SK-N-MC (cell line): ENCODE results near the gene CHRM1.

ENCODE experiments used
- DNase-seq: peaks from one replicate; pipeline ENCODE4 v3.0.0-alpha.2; 2011; ENCODE audit warnings: low read depth, low spot score
- H3K27ac ChIP-seq: fragments of 200-600 bp; sonication (generic); 2 replicates; pipeline ENCODE4 v1.5.1; 2016; ENCODE audit warnings: mixed run types
- H3K36me3 ChIP-seq: fragments of 200-600 bp; sonication (generic); 2 replicates; pipeline ENCODE4 v1.6.1; 2017; ENCODE audit warnings: antibody characterized with exemption, low read length, mixed read lengths; ENCODE audit not compliant: insufficient read depth
- H3K4me3 ChIP-seq: fragments of 200-600 bp; sonication (generic); 2 replicates; pipeline ENCODE4 v1.5.1; 2016
- H3K9ac ChIP-seq: fragments of 200-600 bp; sonication (generic); 2 replicates; pipeline ENCODE4 v1.8.0; 2017; ENCODE audit warnings: mixed run types, mixed read lengths; ENCODE audit not compliant: insufficient read length
- H3K9me3 ChIP-seq: fragments of 200-600 bp; sonication (generic); 2 replicates; pipeline ENCODE4 v1.6.1; 2017; ENCODE audit warnings: low read depth, mild to moderate bottlenecking, antibody characterized with exemption, low read length, moderate library complexity, mixed read lengths
- EZH2 ChIP-seq: fragments of 200-600 bp; sonication (generic); IDR thresholded peaks from one replicate; pipeline ENCODE4 v1.6.1; 2017; ENCODE audit warnings: antibody characterized with exemption
- FOXP2 ChIP-seq: optimal IDR thresholded peaks from 2 replicates; pipeline ENCODE3; 2011; ENCODE audit warnings: mild to moderate bottlenecking, moderate library complexity; ENCODE audit not compliant: insufficient read depth; ENCODE audit errors: extremely low read length, control extremely low read depth
- POLR2AphosphoS5 ChIP-seq: IDR thresholded peaks from 2 replicates; pipeline ENCODE4 v1.6.1; 2012; ENCODE audit warnings: mild to moderate bottlenecking, low read depth, low read length, borderline replicate concordance

Gene CHRM1

DNA sequence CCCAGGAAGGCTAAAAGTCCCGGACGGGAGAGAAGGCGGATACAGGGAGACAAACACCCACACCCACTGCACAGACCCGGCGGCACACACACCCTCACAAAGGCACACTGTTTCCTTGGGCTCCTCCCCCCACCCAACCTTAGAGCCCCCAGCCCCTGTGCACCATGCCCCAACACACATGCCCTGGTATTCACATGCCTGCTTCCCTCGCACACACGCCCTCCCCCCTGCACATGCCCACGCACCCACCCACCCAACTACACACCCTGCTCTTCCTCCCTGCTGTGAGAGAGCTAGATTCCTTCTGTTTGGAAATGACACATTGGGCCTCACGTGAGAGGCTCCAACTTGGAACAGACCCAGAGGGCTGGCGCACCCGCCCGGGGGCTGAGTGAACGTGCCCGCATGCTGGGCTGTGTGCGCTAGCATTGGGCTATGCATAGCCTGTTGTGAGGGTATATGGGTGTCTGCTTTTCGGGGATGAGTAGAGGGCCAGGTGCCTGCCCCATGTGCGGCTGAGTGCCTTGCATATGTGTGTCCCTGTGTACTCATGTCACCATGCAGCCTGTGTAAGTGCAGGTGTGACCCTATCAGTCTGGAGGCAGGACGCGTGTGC lies 518 bp upstream of the CHRM1 start:
- Histone ChIP-seq H3K4me3 (peak overlapping the region; percentile 76), H3K36me3 (no peaks in the 10 kb centered on the region), H3K9ac (peak overlapping the region; percentile 64), H3K27ac (peak overlapping the region; percentile 54; the same call in 1 of the 2 replicates), H3K9me3 (no peaks in the 10 kb centered on the region)
- peak; percentile 35 for DNase-seq
- TF ChIP-seq EZH2, result no peak
- TF ChIP-seq POLR2AphosphoS5, result no peak
- no peak for TF ChIP-seq FOXP2

GRCh38 chr11:62919898-62920640 lies 1.1 kb downstream of the CHRM1 start:
- TF ChIP-seq FOXP2 (no peak), POLR2AphosphoS5 (no peak), EZH2 (no peak)
- Histone ChIP-seq H3K9ac (no peak overlapping the region), H3K9me3 (no peaks in the 10 kb centered on the region), H3K27ac (no peak overlapping the region), H3K4me3 (no peak overlapping the region), H3K36me3 (no peaks in the 10 kb centered on the region)
- DNase-seq, result no peak

GRCh38 chr11:62919476-62919875 lies 1.7 kb downstream of the CHRM1 start:
- Histone ChIP-seq H3K36me3 (no peaks in the 10 kb centered on the region), H3K9ac (no peak overlapping the region), H3K4me3 (no peak overlapping the region), H3K9me3 (no peaks in the 10 kb centered on the region), H3K27ac (no peak overlapping the region)
- no peak for DNase-seq
- no peak for TF ChIP-seq FOXP2
- no peak for TF ChIP-seq POLR2AphosphoS5
- TF ChIP-seq EZH2, result no peak

- Histone ChIP-seq H3K27ac (no peak overlapping the region), H3K36me3 (no peaks in the 10 kb centered on the region), H3K9me3 (no peaks in the 10 kb centered on the region), H3K4me3 (no peak overlapping the region), H3K9ac (no peak overlapping the region)
- no peak for DNase-seq
- no peak for TF ChIP-seq POLR2AphosphoS5
- TF ChIP-seq FOXP2, result no peak
- no peak for TF ChIP-seq EZH2
Measured at GRCh38 chr11:62918531-62918930, 2.6 kb downstream of the CHRM1 start.

DNA sequence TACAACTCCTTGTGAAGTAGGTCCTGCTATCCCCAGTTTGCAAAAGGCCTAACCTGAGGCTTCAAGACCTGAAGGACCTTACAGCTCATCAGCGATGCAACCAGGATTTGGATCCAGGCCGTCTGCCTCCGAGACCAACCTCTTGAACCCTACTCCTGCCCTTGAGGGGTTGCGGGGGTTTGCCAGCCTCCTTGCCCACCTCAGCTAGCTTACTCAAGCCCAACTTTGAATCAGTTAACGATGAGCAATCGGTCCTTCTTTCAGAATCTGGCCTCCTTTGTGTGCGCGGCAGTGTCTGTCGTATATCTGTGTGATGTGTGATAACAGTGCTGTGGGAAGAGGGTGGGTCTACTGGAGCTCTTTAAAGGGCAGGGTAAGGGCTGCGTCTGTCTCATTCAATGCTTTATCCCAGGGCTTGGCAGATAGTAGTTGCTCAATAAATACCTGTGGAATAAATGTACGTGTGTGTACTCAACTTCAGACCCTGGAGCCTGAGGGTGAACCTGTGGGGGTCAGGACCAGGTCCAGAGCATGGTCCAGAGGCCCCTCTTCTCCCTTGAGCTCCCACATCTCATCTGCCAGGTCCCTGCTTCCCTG lies 3.2 kb downstream of the CHRM1 start:
- no peak for TF ChIP-seq FOXP2
- no peak for TF ChIP-seq EZH2
- no peak for TF ChIP-seq POLR2AphosphoS5
- no peaks in the 10 kb centered on the region for H3K36me3 ChIP-seq
- no peak overlapping the region for H3K4me3 ChIP-seq
- H3K9ac ChIP-seq, result no peak overlapping the region
- DNase-seq, result no peak
- no peaks in the 10 kb centered on the region for H3K9me3 ChIP-seq
- H3K27ac ChIP-seq, result no peak overlapping the region

DNA sequence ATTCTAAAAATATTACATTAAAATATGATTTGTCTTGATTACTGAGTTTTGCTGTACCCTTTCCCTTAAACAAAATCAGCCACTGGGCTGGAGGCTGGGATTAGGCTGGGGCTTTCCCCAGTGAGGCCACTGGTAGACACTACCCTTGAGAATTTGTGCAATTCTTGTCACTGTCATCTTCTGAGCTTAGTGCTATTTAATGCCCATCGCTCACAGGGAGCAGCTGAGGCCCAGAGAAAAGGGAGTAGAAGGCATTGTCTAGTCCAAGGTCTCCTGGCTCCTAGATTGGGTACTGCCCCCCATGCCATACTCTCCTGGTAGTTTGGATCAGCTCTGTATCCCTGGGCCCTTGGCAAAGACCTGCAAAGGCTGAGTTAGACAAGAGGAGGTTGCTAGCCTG lies 6.7 kb downstream of the CHRM1 start:
- no peak for DNase-seq
- no peak overlapping the region for H3K9ac ChIP-seq
- no peak overlapping the region for H3K4me3 ChIP-seq
- no peaks in the 10 kb centered on the region for H3K36me3 ChIP-seq
- TF ChIP-seq FOXP2 (no peak), POLR2AphosphoS5 (no peak), EZH2 (no peak)
- H3K27ac ChIP-seq, result peak overlapping the region; percentile 62; the same call in 1 of the 2 replicates
- H3K9me3 ChIP-seq, result no peaks in the 10 kb centered on the region

GRCh38 chr11:62912268-62912667 lies 8.9 kb downstream of the CHRM1 start:
- H3K36me3 ChIP-seq, result no peaks in the 10 kb centered on the region
- 0 out of 2 replicates have a peak overlapping the region, but pooled peaks have one; percentile 19 for H3K27ac ChIP-seq
- H3K9me3 ChIP-seq, result no peaks in the 10 kb centered on the region
- no peak overlapping the region for H3K4me3 ChIP-seq
- peak overlapping the region; percentile 17 for H3K9ac ChIP-seq
- no peak for DNase-seq
- TF ChIP-seq POLR2AphosphoS5, result no peak
- TF ChIP-seq EZH2, result no peak
- no peak for TF ChIP-seq FOXP2
